Activated CD8-positive, alpha-beta memory T cell treated with anti-CD3 and anti-CD28 coated beads, Interleukin-2, amount 10 ng/mL, durations not matched to agents 7 days and 5 days (primary cell): ENCODE results near the gene CRYGB. TPM values are rescaled to one million over a fixed set of nuclear protein-coding genes. Genes with fewer than 3 reads are reported as not detected.
"Not testable (repeated sequence)": the region's sequence is repeated elsewhere in the genome, so short reads cannot be mapped to it uniquely, and the experiment has no call there.

Experiments used
- ATAC-seq: fragments of 150-1000 bp; cut with Tn5 transposase; one replicate; pipeline ENCODE4 v1.10.0; 2021; ENCODE audit warnings: moderate library complexity
- CTCF ChIA-PET: fragments of 350-600 bp; sonication (Branson Sonifier 250); formaldehyde crosslinking; loops from one replicate; lab custom pipeline; 2021; ENCODE audit warnings: antibody characterized with exemption; lab: Charles Lee
- DNase-seq: peaks from one replicate; pipeline ENCODE4 v3.0.0-alpha.2; 2020
- H3K27ac Mint-ChIP-seq: one replicate; pipeline ENCODE4 v1.8.0; 2021; ENCODE audit warnings: mild to moderate bottlenecking, mixed read lengths
- H3K27me3 Mint-ChIP-seq: one replicate; pipeline ENCODE4 v1.8.0; 2021; ENCODE audit warnings: mixed read lengths
- H3K36me3 Mint-ChIP-seq: one replicate; pipeline ENCODE4 v1.8.0; 2021; ENCODE audit warnings: mild to moderate bottlenecking, mixed read lengths
- H3K4me1 Mint-ChIP-seq: one replicate; pipeline ENCODE4 v1.8.0; 2021; ENCODE audit warnings: mixed read lengths
- H3K4me3 Mint-ChIP-seq: one replicate; pipeline ENCODE4 v1.8.0; 2021; ENCODE audit warnings: mild to moderate bottlenecking, moderate library complexity, mixed read lengths
- H3K9me3 Mint-ChIP-seq: one replicate; pipeline ENCODE4 v1.8.0; 2022; ENCODE audit warnings: low read depth, mixed read lengths
- total RNA-seq, 2 experiments: library from RNA; stranded (reverse); gene quantifications; one replicate each; pipeline ENCODE4 v1.2.3, GENCODE V29; 2021

Gene CRYGB
- total RNA-seq, 2 experiments from 2014 or later, result not detected

DNA sequence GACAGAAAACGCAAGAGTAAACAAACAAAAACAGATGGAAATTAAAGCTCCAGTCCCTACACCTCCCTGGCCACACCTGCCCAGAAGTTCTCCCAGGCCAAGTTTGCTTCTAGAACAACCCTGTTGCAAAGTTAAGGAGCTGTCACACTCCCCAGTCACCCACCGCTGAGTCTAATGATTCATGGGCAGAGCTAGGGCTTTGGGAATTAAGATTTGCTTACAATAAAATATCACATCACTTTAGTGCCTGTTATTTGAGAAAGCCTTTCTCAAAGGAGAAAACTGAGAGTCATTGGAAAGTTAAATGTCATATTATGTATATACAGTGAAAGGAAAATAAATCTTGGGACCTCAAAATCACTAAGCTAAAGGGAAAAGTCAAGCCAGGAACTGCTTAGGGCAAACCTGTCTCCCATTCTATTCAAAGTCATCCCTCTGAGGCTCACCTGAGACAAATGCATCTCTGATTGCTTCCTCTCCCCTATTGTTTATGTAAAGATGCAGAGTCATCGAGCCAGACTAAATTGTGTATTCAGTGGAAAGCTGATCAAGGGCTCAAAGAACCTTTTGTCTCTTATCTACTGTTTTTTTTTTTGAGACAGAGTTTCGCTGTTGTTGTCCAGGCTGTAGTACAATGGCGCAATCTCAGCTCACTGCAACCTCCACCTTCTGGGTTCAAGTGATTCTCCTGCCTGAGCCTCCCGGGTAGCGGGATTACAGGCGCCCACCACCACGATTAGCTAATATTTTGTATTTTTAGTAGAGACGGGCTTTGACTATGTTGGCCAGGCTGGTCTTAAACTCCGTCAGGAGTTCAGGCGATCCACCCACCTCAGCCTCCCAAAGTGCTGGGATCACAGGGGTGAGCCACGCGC, 2.8 kb downstream of the CRYGB start:
- CTCF ChIA-PET, result no interaction called here
- no peak for DNase-seq
- Mint-ChIP-seq H3K27ac (no peak overlapping the region), H3K9me3 (no peaks in the 10 kb centered on the region), H3K36me3 (no peaks in the 10 kb centered on the region), H3K4me1 (no peaks in the 10 kb centered on the region), H3K27me3 (no peaks in the 10 kb centered on the region), H3K4me3 (no peak overlapping the region)
- ATAC-seq, result no peak

DNA sequence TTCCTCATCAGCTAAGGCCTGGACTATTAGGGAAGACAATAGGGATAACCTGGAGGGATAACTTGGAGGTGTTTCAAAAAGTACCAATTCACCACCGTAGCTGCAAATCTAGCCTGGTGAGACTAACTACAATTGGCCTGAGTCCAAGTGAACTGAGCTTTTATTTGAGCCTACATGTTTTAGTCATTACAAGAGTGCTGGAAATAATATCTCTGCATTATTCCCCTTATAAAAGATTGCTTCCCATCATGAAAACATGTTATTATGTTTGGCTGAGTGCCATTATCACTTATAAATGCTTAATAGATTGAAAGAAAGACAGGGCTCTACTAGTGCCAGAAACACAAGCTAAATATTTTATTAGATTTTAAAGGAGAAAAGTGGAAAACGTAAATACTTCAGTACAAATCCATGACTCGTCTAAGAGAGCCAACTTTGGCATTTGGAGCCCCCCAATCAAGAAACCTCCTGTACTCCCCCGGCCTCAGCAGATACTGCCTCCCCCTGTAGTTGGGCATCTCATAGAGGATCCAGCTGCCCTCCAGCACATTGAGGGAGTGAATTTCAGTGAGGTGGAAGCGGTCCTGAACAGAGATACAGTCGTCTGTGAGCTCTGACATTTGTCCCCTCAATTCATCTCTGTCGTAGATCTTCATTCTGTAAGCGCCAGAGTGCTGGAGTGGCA, 3.6 kb downstream of the CRYGB start:
- no peaks in the 10 kb centered on the region for H3K36me3 Mint-ChIP-seq
- no peaks in the 10 kb centered on the region for H3K27me3 Mint-ChIP-seq
- no peaks in the 10 kb centered on the region for H3K9me3 Mint-ChIP-seq
- no peak overlapping the region for H3K27ac Mint-ChIP-seq
- CTCF ChIA-PET, result no interaction called here
- H3K4me1 Mint-ChIP-seq, result no peaks in the 10 kb centered on the region
- no peak overlapping the region for H3K4me3 Mint-ChIP-seq
- ATAC-seq, result no peak
- DNase-seq, result no peak

DNA sequence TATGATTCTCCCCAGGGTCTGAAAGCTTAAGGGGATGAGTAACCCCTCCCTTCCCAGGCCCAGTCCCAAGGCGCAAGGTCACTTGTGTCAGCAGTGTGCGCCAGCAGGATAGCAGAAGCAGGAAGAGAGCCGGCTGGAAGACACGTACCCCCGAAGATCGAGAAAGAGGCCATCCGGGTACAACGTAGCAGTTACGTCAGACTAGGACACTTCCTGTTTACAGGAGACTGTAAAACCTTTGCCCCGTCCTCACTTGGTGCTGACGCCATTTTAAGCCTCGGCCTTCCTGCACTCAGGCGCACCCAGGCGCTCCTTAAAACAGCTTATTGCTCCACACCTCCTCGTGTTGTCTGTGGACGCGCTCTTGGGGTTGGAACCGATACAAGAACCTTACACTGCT, 6.5 kb downstream of the CRYGB start:
- CTCF ChIA-PET, result no interaction called here

DNA sequence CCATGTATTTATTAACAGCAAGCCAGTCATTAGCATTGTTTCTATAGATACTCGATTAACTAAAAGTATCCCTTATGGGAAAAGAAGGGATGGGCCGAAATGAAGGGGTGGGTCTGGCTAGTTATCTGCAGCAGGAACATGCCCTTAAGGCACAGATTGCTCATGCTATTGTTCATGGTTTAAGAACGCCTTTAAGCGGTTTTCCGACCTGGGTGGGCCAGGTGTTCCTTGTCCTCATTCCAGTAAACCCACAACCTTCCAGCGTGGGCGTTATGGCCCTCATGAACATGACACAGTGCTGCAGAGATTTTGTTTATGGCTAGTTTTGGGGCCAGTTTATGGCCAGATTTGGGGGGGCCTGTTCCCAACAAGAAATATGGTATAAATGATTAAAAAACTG, 7.6 kb downstream of the CRYGB start:
- ATAC-seq, H3K27ac Mint-ChIP-seq, H3K36me3 Mint-ChIP-seq, H3K27me3 Mint-ChIP-seq, CTCF ChIA-PET, H3K4me3 Mint-ChIP-seq, DNase-seq, H3K9me3 Mint-ChIP-seq: not testable (repeated sequence)
- H3K4me1 Mint-ChIP-seq, result peaks cover 18% of the 10 kb centered on the region

More for the DNA sequence above, 6.5 kb downstream of the CRYGB start:
- DNase-seq, result no peak
- no peak for ATAC-seq
- H3K27me3 Mint-ChIP-seq, result no peaks in the 10 kb centered on the region
- H3K4me1 Mint-ChIP-seq, result peaks cover 15% of the 10 kb centered on the region
- no peak overlapping the region for H3K27ac Mint-ChIP-seq
- no peak overlapping the region for H3K4me3 Mint-ChIP-seq
- H3K9me3 Mint-ChIP-seq, result no peaks in the 10 kb centered on the region
- no peaks in the 10 kb centered on the region for H3K36me3 Mint-ChIP-seq

DNA sequence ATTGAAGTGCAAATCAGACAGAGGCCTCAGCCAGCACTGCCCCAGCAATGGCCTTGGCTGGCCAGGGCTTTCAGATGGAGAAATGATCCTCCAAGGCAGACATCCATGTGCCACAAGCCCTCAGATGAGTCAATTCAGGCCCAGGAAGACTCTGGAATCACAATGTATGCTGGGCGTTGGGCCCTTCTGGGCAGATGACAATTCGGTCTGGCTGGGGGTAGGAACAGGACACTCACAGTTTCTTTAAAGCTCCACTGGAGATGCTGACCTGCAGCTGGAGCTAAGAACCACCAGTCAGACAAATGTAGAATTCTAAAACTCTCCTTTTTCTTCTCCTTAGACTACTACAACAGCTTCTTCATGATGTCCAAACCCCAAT, 9.3 kb downstream of the CRYGB start:
- Mint-ChIP-seq H3K36me3 (no peaks in the 10 kb centered on the region), H3K4me1 (peaks cover 18% of the 10 kb centered on the region), H3K4me3 (no peak overlapping the region), H3K27ac (no peak overlapping the region), H3K27me3 (peaks cover 5% of the 10 kb centered on the region), H3K9me3 (no peaks in the 10 kb centered on the region)
- DNase-seq (no peak), ATAC-seq (no peak)
- CTCF ChIA-PET, result no interaction called here

DNA sequence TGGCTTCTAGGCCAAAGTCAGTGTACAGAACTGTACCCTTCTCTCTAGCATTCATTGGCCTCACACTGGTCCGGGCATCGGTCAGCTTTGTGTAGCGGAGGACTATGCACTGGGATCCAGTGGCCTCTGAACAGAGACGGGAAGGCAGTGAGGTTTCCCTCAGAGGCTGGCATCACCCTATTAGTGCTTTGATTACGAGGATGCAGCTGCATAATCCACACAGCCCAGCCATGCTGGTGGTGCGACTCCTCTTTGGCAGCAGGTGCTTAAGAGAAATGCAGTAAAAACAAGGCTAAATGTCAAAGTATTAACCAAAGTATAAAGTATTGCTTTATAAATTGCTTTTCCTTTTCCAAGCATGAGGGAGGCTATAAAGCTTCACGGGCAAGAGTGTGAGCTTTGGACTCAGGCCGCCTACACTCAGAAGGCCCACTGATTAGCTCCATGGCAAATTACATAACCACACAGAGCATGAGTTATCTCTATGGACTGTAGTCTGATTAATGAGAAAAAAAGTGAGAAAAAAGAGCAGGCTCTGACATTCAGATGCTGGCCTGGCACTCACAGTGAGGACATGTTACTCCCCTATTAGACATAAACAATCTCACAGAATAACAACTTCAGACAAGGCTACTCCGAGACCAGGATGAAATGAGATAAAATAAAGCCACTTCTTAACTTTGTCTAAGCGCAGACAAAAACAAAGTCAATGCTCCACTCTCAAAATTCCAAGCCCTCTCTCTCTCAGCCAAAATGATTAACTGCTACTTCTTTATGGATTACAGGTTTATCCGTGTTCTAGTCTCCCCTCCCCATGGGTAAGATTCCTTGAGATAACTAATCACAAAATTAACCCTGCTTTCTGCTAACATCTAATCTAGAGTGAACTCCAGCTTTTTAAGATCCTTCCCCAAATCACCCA, 9.9 kb downstream of the CRYGB start:
- peaks cover 5% of the 10 kb centered on the region for H3K27me3 Mint-ChIP-seq
- no peak overlapping the region for H3K27ac Mint-ChIP-seq
- DNase-seq, result no peak
- no peaks in the 10 kb centered on the region for H3K9me3 Mint-ChIP-seq
- peaks cover 18% of the 10 kb centered on the region for H3K4me1 Mint-ChIP-seq
- ATAC-seq, result no peak
- CTCF ChIA-PET, result no interaction called here
- no peaks in the 10 kb centered on the region for H3K36me3 Mint-ChIP-seq
- no peak overlapping the region for H3K4me3 Mint-ChIP-seq

DNA sequence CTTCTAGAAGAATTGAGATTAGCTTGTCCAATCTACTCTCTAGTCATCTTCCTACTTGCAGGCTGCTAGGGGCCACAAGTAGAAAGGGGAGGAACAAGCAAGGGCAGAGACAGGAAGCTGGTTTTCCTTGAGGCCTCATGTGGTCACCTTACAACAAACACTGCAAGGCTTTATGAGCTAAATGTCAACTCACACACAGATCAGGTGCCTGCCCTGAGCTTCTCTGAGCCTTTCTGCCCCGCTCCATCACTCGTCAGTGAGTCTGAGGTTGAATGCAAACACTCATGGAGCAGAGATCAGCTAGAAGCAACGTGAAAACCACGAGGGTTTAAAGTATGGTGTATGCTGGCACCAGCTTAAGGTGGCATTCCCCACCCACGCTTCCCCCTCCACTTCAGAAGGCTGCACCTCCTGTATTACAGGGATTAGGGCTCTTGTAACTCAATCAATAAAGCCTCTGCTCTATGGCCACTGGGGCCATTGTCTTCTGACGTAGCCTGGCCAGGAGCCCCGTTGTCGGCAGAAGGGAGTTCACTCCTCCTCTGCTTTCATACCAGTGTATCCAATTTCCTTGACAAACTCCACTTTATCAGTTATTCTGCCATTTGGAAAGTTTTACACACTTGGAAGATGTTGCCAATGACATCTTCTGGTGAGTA, 10.9 kb downstream of the CRYGB start:
- Mint-ChIP-seq H3K36me3 (no peaks in the 10 kb centered on the region), H3K9me3 (no peaks in the 10 kb centered on the region)

DNA sequence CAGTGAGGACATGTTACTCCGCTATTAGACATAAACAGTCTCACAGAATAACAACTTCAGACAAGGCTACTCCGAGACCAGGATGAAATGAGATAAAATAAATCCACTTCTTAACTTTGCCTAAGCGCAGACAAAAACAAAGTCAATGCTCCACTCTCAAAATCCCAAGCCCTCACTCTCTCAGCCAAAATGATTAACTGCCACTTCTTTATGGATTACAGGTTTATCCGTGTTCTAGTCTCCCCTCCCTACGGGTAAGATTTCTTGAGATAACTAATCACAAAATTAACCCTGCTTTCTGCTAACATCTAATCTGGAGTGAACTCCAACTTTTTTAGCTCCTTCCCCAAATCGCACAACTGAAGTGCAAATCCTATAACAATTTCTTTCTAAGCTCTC, 15.2 kb downstream of the CRYGB start:
- CTCF ChIA-PET, result no interaction called here
- no peaks in the 10 kb centered on the region for H3K36me3 Mint-ChIP-seq
- ATAC-seq, result no peak
- H3K4me1 Mint-ChIP-seq, result peaks cover 15% of the 10 kb centered on the region
- H3K27me3 Mint-ChIP-seq, result peaks cover 21% of the 10 kb centered on the region
- H3K4me3 Mint-ChIP-seq, result no peak overlapping the region
- H3K27ac Mint-ChIP-seq, result no peak overlapping the region
- no peak for DNase-seq
- no peaks in the 10 kb centered on the region for H3K9me3 Mint-ChIP-seq

More for the DNA sequence above, 10.9 kb downstream of the CRYGB start:
- ATAC-seq, result peak; percentile 88
- Mint-ChIP-seq H3K27me3 (peaks cover 10% of the 10 kb centered on the region), H3K4me3 (no peak overlapping the region), H3K27ac (peak overlapping the region; percentile 50), H3K4me1 (peaks cover 18% of the 10 kb centered on the region)
- CTCF ChIA-PET, result interaction anchor here (0.7 to 1.0 kb wide), 3 partner anchors 34 to 238 kb away, joined by 3 to 5 read pairs (median 3); no protein-coding TSS in a partner anchor
- peak; percentile 70 for DNase-seq

DNA sequence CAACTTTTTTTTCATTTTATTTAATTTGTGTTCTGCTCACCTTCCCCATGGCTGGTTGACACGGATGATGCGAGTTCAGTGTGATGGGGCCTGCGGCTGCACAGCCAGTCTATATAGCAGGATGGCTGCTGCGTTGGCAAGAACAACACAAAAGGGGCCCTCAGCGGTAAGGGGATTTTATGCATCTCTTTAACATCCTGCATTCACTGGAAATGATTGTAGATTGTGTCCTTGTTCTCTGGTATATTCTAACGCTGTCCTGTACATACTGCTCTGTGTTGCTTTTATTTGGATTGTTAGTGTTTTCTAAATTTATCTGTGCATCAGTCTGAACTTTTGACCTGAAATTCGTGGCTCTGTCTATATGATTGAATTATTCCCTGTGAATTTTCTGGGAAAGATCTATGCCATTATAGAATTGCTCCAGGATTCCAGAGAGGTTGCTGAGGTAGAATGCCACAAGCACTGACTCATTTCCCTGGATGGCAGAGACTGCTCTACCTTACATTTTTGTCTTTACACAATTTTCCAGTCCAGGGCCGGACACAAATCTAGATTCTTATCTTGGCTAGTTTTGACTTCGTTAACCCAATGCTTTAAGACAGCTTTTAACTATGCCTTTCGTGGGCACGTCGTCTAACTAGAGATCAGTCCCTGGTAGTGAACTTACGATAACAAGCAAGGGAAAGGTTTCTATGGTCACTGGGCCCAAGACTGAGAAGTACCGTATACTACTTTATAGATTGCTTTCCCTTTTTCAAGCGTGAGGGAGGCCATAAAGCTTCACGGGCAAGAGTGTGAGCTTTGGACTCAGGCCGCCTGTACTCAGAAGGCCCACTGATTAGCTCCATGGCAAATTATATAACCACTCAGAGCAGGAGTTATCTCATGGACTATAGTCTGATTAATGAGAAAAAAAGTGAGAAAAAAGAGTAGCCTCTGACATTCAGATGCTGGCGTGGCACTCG, 15.9 kb downstream of the CRYGB start, which contains the start of gene CRYGC:
CRYGC (minus strand) TSS at position 85 of the 968 bp plus-strand sequence; CDS start at position 49, 36 bp downstream.
- CTCF ChIA-PET, result no interaction called here
- H3K27ac Mint-ChIP-seq, result no peak within 1 kb of the TSS
- no peak within 1 kb of the TSS for H3K4me3 Mint-ChIP-seq

DNA sequence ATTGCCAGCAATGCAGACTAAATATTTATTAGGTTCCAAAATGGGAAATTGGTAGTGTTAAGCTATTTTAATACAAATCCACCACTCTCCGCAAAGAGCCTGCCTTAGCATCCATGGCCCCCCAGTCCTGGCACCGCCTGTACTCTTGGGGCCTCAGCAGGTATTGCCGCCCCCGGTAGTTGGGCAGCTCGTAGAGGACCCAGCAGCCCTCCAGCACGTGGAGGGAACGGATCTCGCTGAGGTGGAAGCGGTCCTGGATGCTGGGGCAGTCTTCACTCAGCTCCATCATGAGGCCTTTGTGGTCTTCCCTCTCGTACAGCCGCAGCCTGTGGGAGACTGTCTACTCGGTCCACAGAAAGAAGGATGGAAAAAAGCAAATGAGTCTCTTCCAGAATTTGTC, 17.8 kb downstream of the CRYGB start:
- peaks cover 7% of the 10 kb centered on the region for H3K4me1 Mint-ChIP-seq
- CTCF ChIA-PET, result no interaction called here
- DNase-seq, result no peak

More for the DNA sequence above, 15.9 kb downstream of the CRYGB start, which contains the start of gene CRYGC:
- ATAC-seq (no peak), DNase-seq (no peak)
- peaks cover 8% of the 10 kb centered on the region for H3K4me1 Mint-ChIP-seq
- no peaks in the 10 kb centered on the region for H3K9me3 Mint-ChIP-seq
- H3K36me3 Mint-ChIP-seq, result no peaks in the 10 kb centered on the region
- peaks cover 27% of the 10 kb centered on the region for H3K27me3 Mint-ChIP-seq

DNA sequence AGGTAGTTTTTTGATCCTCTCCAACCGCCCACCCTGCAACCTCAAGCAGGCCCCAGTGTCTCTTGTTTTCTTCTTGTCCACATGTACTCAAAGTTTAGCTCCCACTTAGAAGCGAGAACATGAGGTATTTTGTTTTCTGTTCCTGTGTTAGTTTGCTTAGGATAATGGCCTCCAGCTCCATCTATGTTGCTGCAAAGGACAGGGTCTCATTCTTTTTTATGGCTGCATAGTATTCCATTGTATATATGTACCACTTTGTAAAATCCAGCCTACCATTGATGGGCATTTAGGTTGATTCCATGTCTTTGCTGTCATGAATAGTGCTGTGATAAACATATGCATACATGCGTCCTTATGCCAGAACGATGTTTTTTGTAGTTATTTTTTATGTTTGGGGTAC, 18.9 kb downstream of the CRYGB start:
- Mint-ChIP-seq H3K27ac (no peak overlapping the region), H3K27me3 (peaks cover 36% of the 10 kb centered on the region), H3K4me3 (no peak overlapping the region), H3K9me3 (no peaks in the 10 kb centered on the region), H3K4me1 (peaks cover 7% of the 10 kb centered on the region), H3K36me3 (no peaks in the 10 kb centered on the region)
- no peak for ATAC-seq
- no peak for DNase-seq
- CTCF ChIA-PET, result no interaction called here

More for the DNA sequence above, 17.8 kb downstream of the CRYGB start:
- no peak for ATAC-seq
- Mint-ChIP-seq H3K27ac (no peak overlapping the region), H3K27me3 (peaks cover 39% of the 10 kb centered on the region), H3K36me3 (no peaks in the 10 kb centered on the region), H3K9me3 (no peaks in the 10 kb centered on the region), H3K4me3 (no peak overlapping the region)

DNA sequence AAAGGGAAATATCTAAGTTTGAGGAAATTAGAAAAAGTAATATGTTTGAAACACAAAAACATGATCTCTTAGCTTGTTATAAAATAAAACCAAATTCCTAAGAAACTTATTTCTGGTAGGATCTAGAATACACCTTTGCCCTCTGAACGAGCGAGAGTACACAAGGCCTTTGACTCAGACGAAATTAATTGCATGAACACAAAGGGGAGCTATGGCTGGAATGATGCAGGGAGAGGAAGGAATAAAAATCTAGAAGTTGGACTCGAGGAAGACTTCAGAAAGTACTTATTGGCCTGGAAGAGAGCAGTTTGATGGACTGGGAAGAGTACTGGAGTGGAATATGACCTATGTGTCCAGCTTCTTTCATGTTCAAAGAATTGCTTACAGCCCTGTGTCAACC, 20.7 kb downstream of the CRYGB start:
- no peaks in the 10 kb centered on the region for H3K36me3 Mint-ChIP-seq
- CTCF ChIA-PET, result no interaction called here
- H3K27ac Mint-ChIP-seq, result no peak overlapping the region
- peaks cover 7% of the 10 kb centered on the region for H3K4me1 Mint-ChIP-seq
- H3K27me3 Mint-ChIP-seq, result peaks cover 37% of the 10 kb centered on the region
- DNase-seq (no peak), ATAC-seq (no peak)
- H3K4me3 Mint-ChIP-seq, result no peak overlapping the region
- no peaks in the 10 kb centered on the region for H3K9me3 Mint-ChIP-seq
